HG02588 (cell line): ENCODE measurements around the gene GPR141.
A peak's percentile ranks its signal among the peaks of the same experiment; 100 is the strongest.

Experiments used
- ATAC-seq: cut with Tn5 transposase; IDR thresholded peaks from one replicate; pipeline ENCODE4 v1.9.1; 2021; ENCODE audit warnings: mild to moderate bottlenecking, moderate library complexity; ENCODE audit not compliant: unreplicated experiment

The GPR141 gene

GRCh38 chr7:37775921-37776320, 92.4 kb downstream of the GPR141 start:
- ATAC-seq: no peak

- no peak for ATAC-seq
Observed at GRCh38 chr7:37781156-37781555, 97.6 kb downstream of the GPR141 start.

- ATAC-seq: no peak
Observed at GRCh38 chr7:37782166-37782565, 98.6 kb downstream of the GPR141 start.

- no peak for ATAC-seq
Observed at GRCh38 chr7:37784015-37784414, 100.4 kb downstream of the GPR141 start.

- peak; percentile 91 for ATAC-seq
Observed at GRCh38 chr7:37786741-37787569, 103.4 kb downstream of the GPR141 start.
